HG03066 (cell line): ENCODE data around the gene OR2T6.
"Not testable (repeated sequence)": the region's sequence is repeated elsewhere in the genome, so short reads cannot be mapped to it uniquely, and the experiment has no call there.

Source experiments
- ATAC-seq: cut with Tn5 transposase; IDR thresholded peaks from one replicate; pipeline ENCODE4 v1.9.1; 2021; ENCODE audit warnings: low read depth; ENCODE audit not compliant: unreplicated experiment

The OR2T6 gene

GRCh38 chr1:248432201-248432600 lies 56.7 kb downstream of the OR2T6 start:
- peak; percentile 34 for ATAC-seq

- ATAC-seq = not testable (repeated sequence)
These were observed 58.4 kb downstream of the OR2T6 start for GRCh38 chr1:248433811-248434415.

GRCh38 chr1:248434913-248435312 lies 59.4 kb downstream of the OR2T6 start:
- ATAC-seq = peak; percentile 38

- ATAC-seq = peak; percentile 62
These were observed 60.8 kb downstream of the OR2T6 start for GRCh38 chr1:248436303-248436702.

- ATAC-seq = not testable (repeated sequence)
These were observed 63.1 kb downstream of the OR2T6 start for GRCh38 chr1:248438668-248439067.

GRCh38 chr1:248439283-248439682 lies 63.7 kb downstream of the OR2T6 start:
- ATAC-seq = not testable (repeated sequence)
